AG04450 (cell line): ENCODE measurements around the gene DLEU7. TPM values are rescaled to one million over a fixed set of nuclear protein-coding genes. Genes with fewer than 3 reads are reported as not detected.

Source experiments
- CTCF ChIA-PET: fragments of 300-600, 350-600 bp; formaldehyde crosslinking; extraction: SDS; loops from one replicate; lab custom pipeline; 2022; ENCODE audit warnings: antibody characterized with exemption, inconsistent platforms; lab: Charles Lee
- POLR2A ChIA-PET: fragments of 350-600 bp; formaldehyde crosslinking; extraction: SDS; loops from one replicate; lab custom pipeline; 2021; ENCODE audit warnings: antibody characterized with exemption, inconsistent platforms; lab: Yijun Ruan, JAX
- DNase-seq: peaks from one replicate; pipeline ENCODE4 v3.0.0-alpha.2; 2011; ENCODE audit warnings: low read depth, low spot score
- H3K27ac ChIP-seq: one replicate; pipeline ENCODE4 v1.5.1; 2012; ENCODE audit warnings: low read depth, low read length, control low read depth
- H3K27me3 ChIP-seq: one replicate; pipeline ENCODE4 v1.6.0; 2012; ENCODE audit warnings: low read length; ENCODE audit not compliant: control insufficient read depth, insufficient read depth
- H3K4me3 ChIP-seq: 2 replicates; pipeline ENCODE4 v1.5.1; 2011; ENCODE audit warnings: mild to moderate bottlenecking, low read depth, low read length, control low read depth
- H3K9me3 ChIP-seq: 2 replicates; pipeline ENCODE4 v1.5.1; 2012; ENCODE audit warnings: low read length; ENCODE audit not compliant: control insufficient read depth, insufficient read depth
- CTCF ChIP-seq: IDR thresholded peaks from 2 replicates; pipeline ENCODE4 v1.5.1; 2011; ENCODE audit warnings: low read depth, low read length, control low read depth, inconsistent platforms
- polyA plus RNA-seq: library from polyadenylated mRNA; depleted of rRNA; stranded (reverse); fragments of >200 nt; gene quantifications from 2 replicates; pipeline ENCODE4 v1.2.3, GENCODE V29; 2011

DLEU7 gene
- polyA plus RNA-seq, 1 experiment = not detected

DNA sequence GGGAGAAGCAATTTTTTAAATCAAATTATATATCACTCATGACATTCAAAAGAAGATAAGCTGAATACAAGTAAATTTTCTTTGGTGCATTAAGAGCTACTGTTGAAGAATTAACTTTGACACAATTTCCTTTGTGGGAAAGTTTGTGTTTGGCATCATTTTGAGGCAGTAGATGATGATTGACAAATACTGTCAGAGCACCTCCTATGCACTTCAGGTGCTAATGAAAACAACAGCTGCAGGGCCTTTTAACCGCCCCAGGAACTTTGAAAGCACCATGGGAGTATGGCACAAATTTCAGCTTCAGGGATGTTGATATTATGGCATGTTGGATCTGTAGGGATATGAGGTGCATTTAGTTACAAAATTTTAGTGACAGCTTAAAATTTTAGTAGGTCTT lies 21.0 kb upstream of the DLEU7 start:
- CTCF ChIA-PET = interaction anchor here (0.5 kb wide), 1 partner anchor 1198 kb away, joined by 3 read pairs; no protein-coding TSS in a partner anchor
- no peaks in the 10 kb centered on the region for H3K9me3 ChIP-seq
- POLR2A ChIA-PET = no interaction called here
- TF ChIP-seq CTCF = no peak
- no peak overlapping the region for H3K27ac ChIP-seq
- H3K27me3 ChIP-seq = no peaks in the 10 kb centered on the region
- no peak overlapping the region for H3K4me3 ChIP-seq
- DNase-seq = no peak

DNA sequence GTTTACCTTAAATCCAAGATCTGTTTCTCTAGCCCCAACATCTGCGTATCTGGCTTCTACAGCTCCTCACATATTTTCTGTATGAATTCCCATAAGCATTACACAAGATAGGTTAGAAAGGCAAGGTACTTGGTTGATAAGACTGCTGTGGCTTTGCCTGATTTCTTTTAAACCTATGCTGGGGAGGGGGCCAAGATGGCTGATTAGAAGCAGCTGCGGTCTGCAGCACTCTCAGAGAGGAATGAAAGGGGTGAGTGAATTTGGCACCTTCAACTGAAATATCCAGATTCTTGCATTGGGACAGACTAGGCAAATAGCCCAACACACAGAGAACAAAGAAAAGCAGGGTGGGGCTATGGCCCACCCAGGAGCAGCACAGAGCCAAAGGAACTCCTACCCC lies 12.2 kb upstream of the DLEU7 start:
- ChIA-PET CTCF (no interaction called here), POLR2A (no interaction called here)
- DNase-seq = no peak
- no peak overlapping the region for H3K27ac ChIP-seq
- H3K9me3 ChIP-seq = no peaks in the 10 kb centered on the region
- H3K27me3 ChIP-seq = peaks cover 2% of the 10 kb centered on the region
- H3K4me3 ChIP-seq = no peak overlapping the region
- no peak for TF ChIP-seq CTCF

- ChIA-PET CTCF (no interaction called here), POLR2A (no interaction called here)
- no peaks in the 10 kb centered on the region for H3K9me3 ChIP-seq
- H3K27me3 ChIP-seq = peaks cover 11% of the 10 kb centered on the region
- no peak for TF ChIP-seq CTCF
- H3K4me3 ChIP-seq = no peak overlapping the region
- no peak for DNase-seq
- H3K27ac ChIP-seq = no peak overlapping the region
These were observed 7.0 kb upstream of the DLEU7 start for GRCh38 chr13:50850445-50850844.

- H3K4me3 ChIP-seq = no peak overlapping the region
- ChIA-PET POLR2A (no interaction called here), CTCF (no interaction called here)
- no peak for DNase-seq
- no peak overlapping the region for H3K27ac ChIP-seq
- no peak for TF ChIP-seq CTCF
- no peaks in the 10 kb centered on the region; the same call in 1 of the 2 replicates for H3K9me3 ChIP-seq
- H3K27me3 ChIP-seq = peaks cover 25% of the 10 kb centered on the region
These were observed 4.0 kb upstream of the DLEU7 start for GRCh38 chr13:50847501-50847900.

DNA sequence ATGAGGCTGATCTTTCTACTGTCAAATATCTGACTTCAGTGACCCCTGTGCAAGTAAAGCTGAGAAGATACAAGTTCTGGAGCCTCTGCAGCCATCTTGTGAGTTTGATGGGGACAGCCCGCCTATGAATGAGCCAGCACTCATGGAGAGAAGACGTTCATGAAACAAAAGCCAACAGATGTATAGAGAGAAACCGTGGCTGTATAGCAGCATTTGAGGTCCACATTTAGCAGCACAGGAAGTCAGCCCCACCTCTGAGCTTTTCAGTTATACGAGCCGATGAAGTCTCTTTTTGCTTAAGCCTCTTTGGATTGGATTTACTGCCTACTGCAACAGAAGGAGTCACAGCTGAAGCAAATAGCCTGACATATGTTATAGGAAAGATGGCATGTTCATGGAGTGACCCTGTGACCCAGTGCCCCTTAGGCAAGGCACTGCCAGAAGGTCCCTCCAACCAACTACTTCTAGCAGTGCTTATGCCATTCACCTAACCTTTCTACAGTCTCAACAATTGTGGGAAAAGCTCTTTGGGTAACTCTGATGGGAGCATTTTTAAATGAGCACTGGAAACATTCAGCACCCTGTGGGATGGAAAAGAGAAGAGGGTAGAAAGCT lies 3.5 kb upstream of the DLEU7 start:
- no peak for DNase-seq
- peaks cover 26% of the 10 kb centered on the region for H3K27me3 ChIP-seq
- no peak overlapping the region for H3K4me3 ChIP-seq
- H3K27ac ChIP-seq = no peak overlapping the region
- no peaks in the 10 kb centered on the region; the same call in 1 of the 2 replicates for H3K9me3 ChIP-seq
- CTCF ChIA-PET = no interaction called here
- POLR2A ChIA-PET = no interaction called here
- no peak for TF ChIP-seq CTCF
